CD4-positive, CD25-positive, alpha-beta regulatory T cell (primary cell): ENCODE measurements around the gene RNF130. TPM values are rescaled to one million over a fixed set of nuclear protein-coding genes. Genes with fewer than 3 reads are reported as not detected.
A peak's percentile ranks its signal among the peaks of the same experiment; 100 is the strongest.

Source experiments
- ATAC-seq, 2 donors: fragments of 150-1000 bp; cut with Tn5 transposase; one replicate each; pipeline ENCODE4 v1.10.0; 2021; ENCODE audit warnings: low read depth in 2 of 2, moderate number of reproducible peaks in 2 of 2, moderate library complexity in 1 of 2
- DNase-seq, 3 donors: peaks; one replicate each; pipeline versions ENCODE4 v3.0.0 to v3.0.0-alpha.2; 2012 to 2022; ENCODE audit warnings: mixed read lengths in 1 of 3
- H3K27ac ChIP-seq: one replicate; pipeline ENCODE4 v1.7.0; 2013; ENCODE audit warnings: mild to moderate bottlenecking, low read length; ENCODE audit not compliant: insufficient read depth, poor library complexity, severe bottlenecking
- H3K27me3 ChIP-seq: one replicate; pipeline ENCODE4 v1.7.0; 2013; ENCODE audit warnings: low read length; ENCODE audit not compliant: control insufficient read depth, insufficient read depth
- H3K36me3 ChIP-seq: one replicate; pipeline ENCODE4 v1.7.0; 2013; ENCODE audit warnings: mild to moderate bottlenecking, low read length, moderate library complexity; ENCODE audit not compliant: control insufficient read depth, insufficient read depth
- H3K4me1 ChIP-seq: 2 replicates; pipeline ENCODE4 v1.7.0; 2013; ENCODE audit warnings: mild to moderate bottlenecking, low read length; ENCODE audit not compliant: insufficient read depth, control insufficient read depth, poor library complexity, severe bottlenecking
- H3K4me3 ChIP-seq: one replicate; pipeline ENCODE4 v1.7.0; 2013; ENCODE audit warnings: low read depth, mild to moderate bottlenecking, low read length, moderate library complexity
- H3K9me3 ChIP-seq, 2 experiments: 1 replicate in 1 of 2; 2 replicates in 1 of 2; pipeline ENCODE4 v1.7.0; 2013; ENCODE audit warnings: low read length in 2 of 2, mild to moderate bottlenecking in 1 of 2, moderate library complexity in 1 of 2; ENCODE audit not compliant: control insufficient read depth in 2 of 2
- H3K27ac Mint-ChIP-seq, 3 donors: one replicate each; pipeline ENCODE4 v1.8.0; 2020 to 2022; ENCODE audit warnings: mild to moderate bottlenecking in 3 of 3, mixed read lengths in 3 of 3, moderate library complexity in 2 of 3
- H3K27me3 Mint-ChIP-seq: one replicate; pipeline ENCODE4 v1.8.0; 2022; ENCODE audit warnings: mild to moderate bottlenecking, mixed read lengths
- H3K36me3 Mint-ChIP-seq: one replicate; pipeline ENCODE4 v1.8.0; 2020; ENCODE audit warnings: mixed read lengths
- H3K4me1 Mint-ChIP-seq, 4 donors: one replicate each; pipeline ENCODE4 v1.8.0; 2020 to 2022; ENCODE audit warnings: mixed read lengths in 4 of 4, mild to moderate bottlenecking in 1 of 4
- H3K4me3 Mint-ChIP-seq, 4 donors: one replicate each; pipeline ENCODE4 v1.8.0; 2020 to 2022; ENCODE audit warnings: mild to moderate bottlenecking in 4 of 4, mixed read lengths in 4 of 4, moderate library complexity in 3 of 4
- H3K9me3 Mint-ChIP-seq, 7 donors: one replicate each; pipeline ENCODE4 v1.8.0; 2020 to 2022; ENCODE audit warnings: mixed read lengths in 7 of 7, mild to moderate bottlenecking in 3 of 7, moderate library complexity in 2 of 7
- polyA plus RNA-seq, 4 donors: library from polyadenylated mRNA; unstranded; fragments of 300-500 nt; fragmentation: Illumina TruSeq; gene quantifications; one replicate each; pipeline ENCODE4 v1.2.3, GENCODE V29; 2021
- total RNA-seq: library from RNA; stranded (reverse); gene quantifications from one replicate; pipeline ENCODE4 v1.2.3, GENCODE V29; 2022

RNF130 gene
- total and polyA plus RNA-seq, 5 donors from 2014 or later, result 3.5 to 10.9 (median 5.6) TPM

DNA sequence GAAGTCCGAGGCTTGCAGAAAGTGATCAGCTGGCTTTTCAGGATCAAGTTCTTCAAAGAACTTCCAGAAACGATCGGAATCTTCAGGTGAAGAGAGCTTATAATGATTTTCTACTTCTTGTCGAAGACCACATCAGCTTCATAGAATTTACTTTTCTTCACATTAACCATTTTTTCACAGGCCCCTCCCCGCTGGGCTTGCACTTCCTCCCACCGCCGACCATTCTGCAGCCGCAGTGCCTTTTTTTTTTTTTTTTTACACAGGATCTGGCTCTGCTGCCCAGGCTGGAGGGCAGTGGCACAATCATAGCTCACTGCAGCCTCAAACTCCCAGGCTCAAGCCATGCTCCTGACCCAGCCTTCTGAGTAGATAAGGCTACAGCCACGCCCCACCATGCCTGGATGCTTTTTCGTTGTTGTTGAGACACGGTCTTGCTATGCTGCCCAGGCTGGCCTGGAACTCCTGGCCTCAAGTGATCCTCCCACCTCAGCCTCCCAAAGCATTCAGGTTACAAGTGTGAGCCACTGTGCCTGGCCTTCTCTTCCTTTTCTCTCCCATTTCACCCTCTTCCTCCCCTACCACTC, 15.3 kb upstream of the RNF130 start:
- H3K27ac Mint-ChIP-seq, result peak overlapping the region in 2 of 3 donors; percentile 58 to 68
- Histone ChIP-seq H3K9me3 (no peaks in the 10 kb centered on the region), H3K36me3 (no peaks in the 10 kb centered on the region), H3K27me3 (no peaks in the 10 kb centered on the region), H3K4me3 (no peak overlapping the region), H3K4me1 (peaks cover 9% of the 10 kb centered on the region), H3K27ac (no peak overlapping the region)
- H3K9me3 Mint-ChIP-seq, result no peaks in the 10 kb centered on the region
- no peak overlapping the region for H3K4me3 Mint-ChIP-seq
- DNase-seq (no peak), ATAC-seq (no peak)
- H3K36me3 Mint-ChIP-seq, result no peaks in the 10 kb centered on the region
- H3K27me3 Mint-ChIP-seq, result peaks cover 29% of the 10 kb centered on the region
- H3K4me1 Mint-ChIP-seq, result peaks cover 0 to 18% (median 5%) of the 10 kb centered on the region in 4 donors

DNA sequence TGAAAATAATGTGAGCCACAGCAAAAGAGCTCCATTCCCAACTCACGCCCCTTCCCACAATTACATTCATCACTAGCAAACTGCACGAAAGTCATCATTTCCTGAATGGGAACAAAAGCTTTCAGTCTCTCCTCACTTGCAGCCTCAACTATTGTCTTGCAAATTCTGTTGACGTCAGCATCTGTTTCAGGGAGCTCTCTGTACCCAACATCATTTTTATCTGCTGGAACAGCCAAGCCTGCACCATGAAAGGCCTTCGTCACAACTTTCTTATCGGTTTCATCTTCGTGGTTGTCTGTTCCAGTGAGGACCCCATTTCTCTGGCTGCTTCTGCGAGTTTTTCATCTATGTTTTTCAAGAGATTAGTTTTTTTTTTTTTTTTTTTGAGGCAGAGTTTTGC, 14.3 kb upstream of the RNF130 start:
- Mint-ChIP-seq H3K27me3 (peaks cover 27% of the 10 kb centered on the region), H3K4me1 (peaks cover 0 to 13% (median 5%) of the 10 kb centered on the region in 4 donors), H3K9me3 (no peaks in the 10 kb centered on the region), H3K27ac (no peak overlapping the region), H3K36me3 (no peaks in the 10 kb centered on the region), H3K4me3 (peak overlapping the region in 1 of 4 donors; percentile 8)
- Histone ChIP-seq H3K36me3 (no peaks in the 10 kb centered on the region), H3K9me3 (no peaks in the 10 kb centered on the region), H3K4me1 (peaks cover 5% of the 10 kb centered on the region), H3K27ac (no peak overlapping the region), H3K4me3 (no peak overlapping the region), H3K27me3 (peaks cover 2% of the 10 kb centered on the region)
- no peak for ATAC-seq
- peak in 1 of 3 donors; percentile 48 for DNase-seq

DNA sequence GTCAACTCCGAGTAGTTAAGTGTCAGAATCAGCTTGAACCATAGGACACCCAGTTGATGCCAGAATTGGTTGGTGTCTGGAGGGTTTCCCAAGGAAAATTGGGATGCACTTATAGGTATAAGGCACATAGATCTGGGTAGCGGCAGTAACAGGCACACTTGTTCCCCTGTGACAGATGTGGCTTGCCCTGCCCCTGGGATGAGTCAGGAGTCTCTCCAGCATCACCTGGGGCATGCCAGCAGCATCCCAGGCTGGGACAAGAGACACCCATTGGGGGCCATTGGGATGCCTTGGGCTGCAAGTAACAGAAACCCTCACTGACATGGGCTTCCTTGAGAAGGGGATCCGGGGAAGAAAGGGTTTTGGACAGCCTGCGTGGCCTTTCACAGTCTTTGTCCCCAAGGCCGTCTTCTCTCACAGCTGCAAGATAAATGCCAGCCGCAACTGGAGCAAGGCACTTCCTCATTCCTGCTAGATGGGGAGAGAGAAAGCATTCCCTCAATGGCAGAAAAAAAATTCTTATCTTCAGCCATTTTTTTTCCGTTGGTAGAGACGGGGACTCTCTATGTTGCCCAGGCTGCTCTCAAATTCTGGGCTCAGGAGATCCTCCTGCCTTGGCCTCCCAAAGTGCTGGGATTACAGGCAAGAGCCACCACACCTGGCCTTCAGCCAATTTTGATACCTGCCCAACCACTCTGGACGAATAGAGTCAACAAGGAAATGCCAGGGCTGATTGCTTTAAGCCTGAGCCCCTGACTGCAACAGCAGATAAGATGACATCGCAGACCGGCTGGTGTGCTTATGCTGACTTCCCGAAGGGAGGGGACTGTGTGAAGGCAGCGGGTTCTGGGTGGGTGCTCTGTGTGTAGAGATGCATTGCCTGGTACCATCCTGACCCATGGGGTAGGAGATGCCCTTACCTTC, 13.3 kb upstream of the RNF130 start:
- no peak overlapping the region for H3K27ac ChIP-seq
- H3K36me3 ChIP-seq, result no peaks in the 10 kb centered on the region
- no peak for ATAC-seq

DNA sequence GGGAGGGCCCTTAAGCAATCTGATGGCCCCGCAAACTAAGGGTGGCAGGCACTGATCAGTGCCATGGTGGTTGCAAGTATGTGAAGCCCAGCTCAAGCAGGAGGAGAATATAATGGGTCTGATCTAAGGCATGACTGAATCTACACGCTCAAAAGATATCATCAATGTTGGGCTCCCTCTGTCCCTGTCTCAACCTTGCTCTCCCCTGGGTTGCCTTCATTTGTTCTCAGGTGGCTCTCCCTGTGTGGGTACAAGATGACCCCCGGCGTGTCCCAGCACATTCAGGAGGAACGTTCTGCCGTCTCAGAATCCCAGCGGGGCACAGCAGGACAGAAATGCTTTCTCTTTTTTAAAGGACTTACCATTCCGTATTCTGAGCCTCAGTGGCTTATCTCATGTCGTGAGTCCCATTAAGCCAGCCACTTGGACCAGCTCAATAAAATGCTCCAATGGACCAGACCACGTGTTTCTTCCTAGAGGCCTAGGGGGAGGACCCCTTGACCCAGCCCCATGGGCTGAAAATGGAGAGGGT, 12.0 kb upstream of the RNF130 start:
- H3K27me3 ChIP-seq, result peaks cover 6% of the 10 kb centered on the region
- H3K27me3 Mint-ChIP-seq, result peaks cover 34% of the 10 kb centered on the region

More for the DNA sequence above, 13.3 kb upstream of the RNF130 start:
- no peak for DNase-seq
- Mint-ChIP-seq H3K4me3 (no peak overlapping the region), H3K27ac (no peak overlapping the region), H3K36me3 (no peaks in the 10 kb centered on the region), H3K9me3 (no peaks in the 10 kb centered on the region), H3K4me1 (peaks cover 0 to 16% (median 6%) of the 10 kb centered on the region in 4 donors), H3K27me3 (peaks cover 30% of the 10 kb centered on the region)
- H3K4me3 ChIP-seq, result no peak overlapping the region
- no peaks in the 10 kb centered on the region for H3K4me1 ChIP-seq
- peaks cover 2% of the 10 kb centered on the region for H3K27me3 ChIP-seq
- H3K9me3 ChIP-seq, result no peaks in the 10 kb centered on the region

DNA sequence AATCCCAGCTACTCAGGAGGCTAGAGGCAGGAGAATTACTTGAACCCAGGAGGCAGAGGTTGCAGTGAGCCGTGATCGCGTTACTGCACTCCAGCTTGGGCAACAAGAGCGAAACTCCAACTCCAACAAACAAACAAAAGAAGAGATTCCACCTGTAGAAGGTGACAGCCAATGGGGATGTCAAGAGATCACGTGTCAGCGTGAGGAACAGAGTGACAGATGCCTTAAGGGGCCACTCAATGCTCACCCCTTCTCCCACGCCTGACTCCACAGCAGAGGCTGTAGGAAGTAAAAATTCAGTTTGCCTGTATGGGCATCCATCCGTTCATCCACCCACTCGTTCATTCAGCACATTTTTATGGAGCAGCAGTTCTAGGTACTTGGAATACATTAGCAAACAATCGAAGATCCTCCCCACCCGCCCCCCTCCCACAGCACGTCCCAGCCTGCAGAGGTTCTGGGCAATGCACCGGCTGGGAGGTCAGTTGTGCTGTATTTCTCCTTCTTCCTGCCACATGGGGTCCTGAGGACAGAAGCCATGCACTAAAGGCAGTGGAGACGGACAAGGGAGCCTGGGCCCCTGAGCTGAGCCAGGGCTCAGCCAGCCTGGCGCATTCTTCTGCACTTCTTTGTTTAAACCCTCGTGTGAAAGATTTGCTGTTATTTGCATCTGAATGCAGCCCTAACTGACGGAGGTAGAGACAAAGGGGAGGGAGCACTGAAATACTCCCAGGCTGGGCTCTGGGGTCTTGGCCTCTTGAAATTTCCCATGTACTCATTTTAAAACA, 11.3 kb upstream of the RNF130 start:
- H3K4me1 ChIP-seq, result no peaks in the 10 kb centered on the region
- H3K4me3 Mint-ChIP-seq, result no peak overlapping the region
- H3K27me3 ChIP-seq, result peaks cover 6% of the 10 kb centered on the region
- H3K36me3 Mint-ChIP-seq, result no peaks in the 10 kb centered on the region
- H3K36me3 ChIP-seq, result no peaks in the 10 kb centered on the region
- H3K27ac Mint-ChIP-seq, result no peak overlapping the region
- DNase-seq (no peak), ATAC-seq (no peak)
- H3K9me3 Mint-ChIP-seq, result no peaks in the 10 kb centered on the region
- H3K27ac ChIP-seq, result no peak overlapping the region
- peaks cover 0 to 20% (median 6%) of the 10 kb centered on the region in 4 donors for H3K4me1 Mint-ChIP-seq
- H3K9me3 ChIP-seq, result no peaks in the 10 kb centered on the region
- H3K27me3 Mint-ChIP-seq, result peaks cover 38% of the 10 kb centered on the region
- H3K4me3 ChIP-seq, result no peak overlapping the region

More for the DNA sequence above, 12.0 kb upstream of the RNF130 start:
- H3K4me1 ChIP-seq, result no peaks in the 10 kb centered on the region
- ATAC-seq, result no peak
- no peaks in the 10 kb centered on the region for H3K36me3 Mint-ChIP-seq
- peaks cover 0 to 20% (median 6%) of the 10 kb centered on the region in 4 donors for H3K4me1 Mint-ChIP-seq
- H3K4me3 Mint-ChIP-seq, result no peak overlapping the region
- H3K27ac ChIP-seq, result no peak overlapping the region
- DNase-seq, result no peak
- H3K9me3 ChIP-seq, result no peaks in the 10 kb centered on the region
- no peaks in the 10 kb centered on the region for H3K9me3 Mint-ChIP-seq
- H3K36me3 ChIP-seq, result no peaks in the 10 kb centered on the region
- H3K27ac Mint-ChIP-seq, result peak overlapping the region in 1 of 3 donors; percentile 69
- no peak overlapping the region for H3K4me3 ChIP-seq

DNA sequence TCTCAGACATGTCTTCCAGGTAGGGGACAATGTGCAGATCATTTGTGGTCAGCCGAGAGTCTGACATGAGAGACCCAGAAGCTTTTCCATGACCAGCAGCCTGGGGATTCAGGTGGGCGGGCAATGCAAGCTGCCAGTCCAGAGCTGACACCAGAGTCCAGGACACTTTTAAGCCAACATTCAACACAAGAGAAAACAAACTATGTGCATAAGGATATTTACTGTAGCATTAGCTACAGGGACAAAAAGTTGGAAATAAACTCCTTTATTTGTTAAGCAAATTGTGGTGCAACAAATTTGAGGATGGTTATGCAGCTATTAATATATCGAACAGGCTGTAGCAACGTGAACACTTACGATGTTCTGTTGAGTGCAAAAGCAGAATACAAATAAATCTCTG, 9.9 kb upstream of the RNF130 start:
- no peaks in the 10 kb centered on the region for H3K36me3 Mint-ChIP-seq
- H3K4me1 ChIP-seq, result no peaks in the 10 kb centered on the region
- H3K4me3 Mint-ChIP-seq, result no peak overlapping the region
- H3K36me3 ChIP-seq, result no peaks in the 10 kb centered on the region
- H3K4me3 ChIP-seq, result no peak overlapping the region
- H3K9me3 Mint-ChIP-seq, result no peaks in the 10 kb centered on the region
- H3K27me3 ChIP-seq, result peaks cover 6% of the 10 kb centered on the region
- no peak overlapping the region for H3K27ac Mint-ChIP-seq
- no peaks in the 10 kb centered on the region for H3K9me3 ChIP-seq
- no peak for DNase-seq
- no peak for ATAC-seq
- H3K27me3 Mint-ChIP-seq, result peaks cover 38% of the 10 kb centered on the region
- H3K4me1 Mint-ChIP-seq, result peaks cover 0 to 18% (median 6%) of the 10 kb centered on the region in 4 donors
- H3K27ac ChIP-seq, result no peak overlapping the region

DNA sequence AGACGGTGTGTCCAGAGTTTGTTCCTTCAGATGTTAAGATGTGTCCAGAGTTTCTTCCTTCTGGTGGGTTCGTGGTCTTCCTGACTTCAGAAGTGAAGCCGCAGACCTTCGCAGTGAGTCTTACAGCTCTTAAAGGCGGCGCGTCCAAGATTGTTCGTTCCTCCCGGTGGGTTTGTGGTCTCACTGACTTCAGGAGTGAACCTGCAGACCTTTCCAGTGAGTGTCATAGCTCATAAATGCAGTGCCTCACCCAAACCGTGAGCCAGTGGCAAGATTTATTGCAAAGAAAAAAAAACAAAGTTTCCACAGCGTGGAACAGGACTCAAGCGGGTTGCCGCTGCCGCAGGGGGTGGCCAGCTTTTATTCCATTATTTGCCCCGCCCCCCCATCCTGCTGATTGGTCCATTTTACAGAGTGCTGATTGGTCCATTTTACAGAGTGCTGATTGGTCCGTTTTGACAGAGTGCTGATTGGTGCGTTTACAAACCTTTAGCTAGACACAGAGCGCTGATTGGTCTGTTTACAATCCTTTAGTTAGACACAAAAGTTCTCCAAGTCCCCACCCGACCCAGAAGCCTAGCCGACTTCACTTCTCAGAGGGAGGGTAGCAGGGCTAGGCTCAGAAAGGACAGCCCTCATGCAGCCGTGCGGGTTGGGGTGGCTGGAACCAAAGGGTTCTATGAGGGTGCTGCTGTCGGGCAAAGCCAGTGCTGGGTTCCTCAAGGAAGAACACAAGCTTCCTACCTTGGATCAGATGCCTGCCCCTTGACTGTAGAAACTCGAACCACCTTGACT, 9.1 kb upstream of the RNF130 start:
- peaks cover 6% of the 10 kb centered on the region for H3K27me3 ChIP-seq
- H3K9me3 Mint-ChIP-seq, result no peaks in the 10 kb centered on the region
- no peaks in the 10 kb centered on the region for H3K36me3 Mint-ChIP-seq
- peak overlapping the region in 2 of 4 donors; percentile 78 to 81 for H3K4me3 Mint-ChIP-seq
- no peak overlapping the region for H3K27ac ChIP-seq
- no peaks in the 10 kb centered on the region for H3K4me1 ChIP-seq
- H3K27ac Mint-ChIP-seq, result no peak overlapping the region
- H3K4me3 ChIP-seq, result no peak overlapping the region
- H3K9me3 ChIP-seq, result no peaks in the 10 kb centered on the region
- no peak for ATAC-seq
- no peaks in the 10 kb centered on the region for H3K36me3 ChIP-seq
- peaks cover 41% of the 10 kb centered on the region for H3K27me3 Mint-ChIP-seq
- DNase-seq, result peak in 2 of 3 donors; percentile 15 to 26
- H3K4me1 Mint-ChIP-seq, result peaks cover 0 to 12% (median 3%) of the 10 kb centered on the region in 4 donors
